Type B pancreatic cell (in vitro differentiated cells): ENCODE data around the gene TSSK3. TPM values are rescaled to one million over a fixed set of nuclear protein-coding genes. Genes with fewer than 3 reads are reported as not detected.

Source experiments
- DNase-seq: peaks from one replicate; pipeline ENCODE4 v3.0.0; 2021; ENCODE audit warnings: mixed read lengths; ENCODE audit not compliant: unreplicated experiment; ENCODE audit errors: extremely low spot score
- H3K27ac Mint-ChIP-seq: 2 replicates; pipeline ENCODE4 v1.8.0; 2021; ENCODE audit warnings: mild to moderate bottlenecking, mixed read lengths
- H3K27me3 Mint-ChIP-seq: 2 replicates; pipeline ENCODE4 v1.8.0; 2021; ENCODE audit warnings: mixed read lengths
- H3K36me3 Mint-ChIP-seq: 2 replicates; pipeline ENCODE4 v1.8.0; 2021; ENCODE audit warnings: mixed read lengths
- H3K4me1 Mint-ChIP-seq: one replicate; pipeline ENCODE4 v1.8.0; 2021; ENCODE audit warnings: mixed read lengths; ENCODE audit not compliant: unreplicated experiment
- H3K4me3 Mint-ChIP-seq: 2 replicates; pipeline ENCODE4 v1.8.0; 2021; ENCODE audit warnings: mild to moderate bottlenecking, mixed read lengths
- H3K9me3 Mint-ChIP-seq: 2 replicates; pipeline ENCODE4 v1.8.0; 2021; ENCODE audit warnings: mixed read lengths
- total RNA-seq: library from RNA; stranded (reverse); gene quantifications from 2 replicates; pipeline ENCODE4 v1.2.1, GENCODE V29; 2021; ENCODE audit warnings: low replicate concordance
- TF ChIP-seq, protein P1 (sequence below): fragments of 200-600 bp; sonication (generic); conservative IDR thresholded peaks from 2 replicates; pipeline ENCODE4 v1.5.0; 2021; ENCODE audit warnings: antibody characterized with exemption, mild to moderate bottlenecking

The TSSK3 gene
- total RNA-seq, 1 donor from 2014 or later: 3.8 TPM

DNA sequence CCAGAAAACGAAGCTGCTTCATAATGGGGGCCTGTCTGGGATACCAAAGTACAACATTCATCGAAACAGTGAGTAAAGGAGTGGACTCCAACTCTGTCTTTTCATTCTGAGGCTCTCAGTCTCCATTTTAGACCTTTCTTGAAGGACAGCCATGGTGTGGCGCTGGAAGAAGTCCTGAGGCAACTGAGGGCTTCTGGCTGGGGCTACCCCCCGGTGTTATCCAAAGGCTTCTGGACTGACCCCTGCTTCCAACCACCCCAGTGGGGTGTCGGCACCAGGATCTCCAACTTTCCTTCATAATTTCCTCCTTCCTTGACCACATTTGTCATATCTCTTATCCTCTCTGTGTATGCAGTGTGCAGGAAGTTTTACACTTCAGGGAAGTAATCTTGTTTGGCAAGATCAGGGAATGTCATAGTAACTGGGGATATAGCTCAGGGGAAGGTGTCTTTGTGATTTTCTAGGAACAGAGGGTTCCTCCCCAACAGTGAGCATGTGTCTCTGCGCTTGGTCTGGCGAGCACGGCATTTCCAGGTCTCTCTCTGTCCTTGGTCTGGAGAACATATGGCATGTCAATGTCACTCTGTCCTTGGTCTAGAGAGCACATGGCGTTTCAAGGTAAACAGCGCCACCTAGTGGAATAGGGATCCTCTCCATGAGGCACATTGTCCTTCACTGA, 51.3 kb downstream of the TSSK3 start:
- no peaks in the 10 kb centered on the region for H3K36me3 Mint-ChIP-seq
- H3K27me3 Mint-ChIP-seq: peaks cover 7% of the 10 kb centered on the region
- no peaks in the 10 kb centered on the region for H3K4me1 Mint-ChIP-seq
- no peak overlapping the region for H3K27ac Mint-ChIP-seq
- no peak for DNase-seq
- H3K9me3 Mint-ChIP-seq: peaks cover 9% of the 10 kb centered on the region
- H3K4me3 Mint-ChIP-seq: no peak overlapping the region
- TF ChIP-seq, protein P1, sequence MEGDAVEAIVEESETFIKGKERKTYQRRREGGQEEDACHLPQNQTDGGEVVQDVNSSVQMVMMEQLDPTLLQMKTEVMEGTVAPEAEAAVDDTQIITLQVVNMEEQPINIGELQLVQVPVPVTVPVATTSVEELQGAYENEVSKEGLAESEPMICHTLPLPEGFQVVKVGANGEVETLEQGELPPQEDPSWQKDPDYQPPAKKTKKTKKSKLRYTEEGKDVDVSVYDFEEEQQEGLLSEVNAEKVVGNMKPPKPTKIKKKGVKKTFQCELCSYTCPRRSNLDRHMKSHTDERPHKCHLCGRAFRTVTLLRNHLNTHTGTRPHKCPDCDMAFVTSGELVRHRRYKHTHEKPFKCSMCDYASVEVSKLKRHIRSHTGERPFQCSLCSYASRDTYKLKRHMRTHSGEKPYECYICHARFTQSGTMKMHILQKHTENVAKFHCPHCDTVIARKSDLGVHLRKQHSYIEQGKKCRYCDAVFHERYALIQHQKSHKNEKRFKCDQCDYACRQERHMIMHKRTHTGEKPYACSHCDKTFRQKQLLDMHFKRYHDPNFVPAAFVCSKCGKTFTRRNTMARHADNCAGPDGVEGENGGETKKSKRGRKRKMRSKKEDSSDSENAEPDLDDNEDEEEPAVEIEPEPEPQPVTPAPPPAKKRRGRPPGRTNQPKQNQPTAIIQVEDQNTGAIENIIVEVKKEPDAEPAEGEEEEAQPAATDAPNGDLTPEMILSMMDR: peak; percentile 77

Other genes starting within 250 kb of the TSSK3 start
- 54.0 and 60.4 TPM in 2 replicates for gene TXLNA, start 182.9 kb upstream of the TSSK3 start, total RNA-seq
- 15.8 and 19.6 TPM in 2 replicates for gene CCDC28B, start 161.9 kb upstream of the TSSK3 start, total RNA-seq
- gene IQCC, start 156.9 kb upstream of the TSSK3 start, total RNA-seq: 4.3 and 4.7 TPM in 2 replicates
- not detected in 2 replicates for gene DCDC2B, start 153.4 kb upstream of the TSSK3 start, total RNA-seq
- 33.9 and 35.4 TPM in 2 replicates for gene TMEM234, start 140.2 kb upstream of the TSSK3 start, total RNA-seq
- 162 and 179 TPM in 2 replicates for gene EIF3I, start 140.1 kb upstream of the TSSK3 start, total RNA-seq
- gene FAM167B, start 115.3 kb upstream of the TSSK3 start, total RNA-seq: 1.4 and 2.1 TPM in 2 replicates
- gene LCK, start 111.3 kb upstream of the TSSK3 start, total RNA-seq: not detected in 2 replicates
- gene HDAC1, start 70.5 kb upstream of the TSSK3 start, total RNA-seq: 108 and 114 TPM in 2 replicates
- gene MARCKSL1, start 26.3 kb upstream of the TSSK3 start, total RNA-seq: 247 and 465 TPM in 2 replicates
- 4.7 and 8.7 TPM in 2 replicates for gene FAM229A, start 54 bp upstream of the TSSK3 start, total RNA-seq
- 66.5 and 71.3 TPM in 2 replicates for gene BSDC1, start 31.9 kb downstream of the TSSK3 start, total RNA-seq
- 0.74 and 1.9 TPM in 2 replicates for gene ZBTB8B, start 102.5 kb downstream of the TSSK3 start, total RNA-seq
- gene ZBTB8A, start 176.9 kb downstream of the TSSK3 start, total RNA-seq: 5.4 and 9.5 TPM in 2 replicates